ENCODE measurements around the gene ATG2A.

ATG2A gene

GRCh38 chr11:64923944-64924909, 7.2 kb upstream of the ATG2A start, which contains the start of gene PPP2R5B:
Gene PPP2R5B (plus strand): TSS chr11:64924689. CDS start chr11:64925735, 1,046 bp downstream.
- Histone ChIP-seq H3K27ac (replicated peaks) (peak within 1 kb of the TSS; percentile 47), H3K27me3 (ENCODE audit: insufficient read depth, poor library complexity, severe bottlenecking) (no peaks in the 10 kb centered on the region), H3K4me3 (replicated peaks; ENCODE audit: insufficient read depth, low read length) (peak within 1 kb of the TSS; percentile 66)
- DNase-seq (ENCODE audit: low read depth in 1 of 2, low spot score in 1 of 2): peak; percentile 73 to 83
- TF ChIP-seq GABPA (IDR thresholded peaks at IDR 0.05; ENCODE audit: low read depth): peak; percentile 58; the same call in 1 of the 2 replicates
- no peak for TF ChIP-seq REST (IDR thresholded peaks at IDR 0.05; ENCODE audit: insufficient replicate concordance, low read depth)
- TF ChIP-seq POLR2AphosphoS5 (IDR thresholded peaks at IDR 0.05; ENCODE audit: low read depth): no peak
- no peak for TF ChIP-seq CTCF (IDR thresholded peaks at IDR 0.05; ENCODE audit: insufficient read depth, low read length)

- Histone ChIP-seq H3K27ac (replicated peaks) (no peak overlapping the region), H3K27me3 (ENCODE audit: insufficient read depth, poor library complexity, severe bottlenecking) (no peaks in the 10 kb centered on the region), H3K4me3 (replicated peaks; ENCODE audit: insufficient read depth, low read length) (no peak overlapping the region)
- no peak for TF ChIP-seq CTCF (IDR thresholded peaks at IDR 0.05; ENCODE audit: insufficient read depth, low read length)
- no peak for TF ChIP-seq SPI1 (IDR thresholded peaks at IDR 0.05; ENCODE audit: borderline replicate concordance, low read depth)
- DNase-seq (ENCODE audit: low read depth in 1 of 2, low spot score in 1 of 2): no peak
Observed at GRCh38 chr11:64923151-64923661, 6.2 kb upstream of the ATG2A start.

- H3K27me3 ChIP-seq (ENCODE audit: insufficient read depth, poor library complexity, severe bottlenecking): no peaks in the 10 kb centered on the region
- H3K27ac ChIP-seq (replicated peaks): no peak overlapping the region
- H3K4me3 ChIP-seq (replicated peaks; ENCODE audit: insufficient read depth, low read length): no peak overlapping the region
Observed at GRCh38 chr11:64921384-64921783, 4.4 kb upstream of the ATG2A start.

GRCh38 chr11:64920124-64920523, 3.1 kb upstream of the ATG2A start:
- TF ChIP-seq POLR2AphosphoS5 (IDR thresholded peaks at IDR 0.05; ENCODE audit: low read depth) (no peak), SPI1 (IDR thresholded peaks at IDR 0.05; ENCODE audit: borderline replicate concordance, low read depth) (no peak), GABPA (IDR thresholded peaks at IDR 0.05; ENCODE audit: low read depth) (no peak), CTCF (IDR thresholded peaks at IDR 0.05; ENCODE audit: insufficient read depth, low read length) (no peak), REST (IDR thresholded peaks at IDR 0.05; ENCODE audit: insufficient replicate concordance, low read depth) (no peak)
- Histone ChIP-seq H3K4me3 (replicated peaks; ENCODE audit: insufficient read depth, low read length) (no peak overlapping the region), H3K27ac (replicated peaks) (no peak overlapping the region)

More at GRCh38 chr11:64921384-64921783, 4.4 kb upstream of the ATG2A start:
- DNase-seq (ENCODE audit: low read depth in 1 of 2, low spot score in 1 of 2): no peak
- TF ChIP-seq POLR2AphosphoS5 (IDR thresholded peaks at IDR 0.05; ENCODE audit: low read depth) (no peak), SPI1 (IDR thresholded peaks at IDR 0.05; ENCODE audit: borderline replicate concordance, low read depth) (no peak)

More at GRCh38 chr11:64920124-64920523, 3.1 kb upstream of the ATG2A start:
- no peaks in the 10 kb centered on the region for H3K27me3 ChIP-seq (ENCODE audit: insufficient read depth, poor library complexity, severe bottlenecking)
- no peak for DNase-seq (ENCODE audit: low read depth in 1 of 2, low spot score in 1 of 2)

All from HL-60 (cell line).